K562 (cell line): ENCODE data around the gene PRUNE1. TPM values are rescaled to one million over a fixed set of nuclear protein-coding genes. Genes with fewer than 3 reads are reported as not detected.

Experiments used
- ATF1 ChIP-seq, 2 experiments: fragments of 450-650 bp in 1 of 2; IDR thresholded peaks; 2 replicates each; pipeline ENCODE4 v1.6.1; 2016; ENCODE audit warnings: missing compliant biosample characterization in 1 of 2, missing genetic modification characterization in 1 of 2
- CSDE1 ChIP-seq, 2 experiments: fragments of 450-650 bp; IDR thresholded peaks; 2 replicates each; pipeline ENCODE4 v1.6.1; 2016; ENCODE audit warnings: mild to moderate bottlenecking in 1 of 2
- CTBP1 ChIP-seq: fragments of 450-650 bp; IDR thresholded peaks from 2 replicates; pipeline ENCODE4 v1.6.1; 2016; ENCODE audit warnings: borderline replicate concordance
- DACH1 ChIP-seq: fragments of 450-650 bp; IDR thresholded peaks from 2 replicates; pipeline ENCODE4 v1.6.1; 2018; ENCODE audit not compliant: partially characterized antibody
- DDX20 ChIP-seq: fragments of 450-650 bp; IDR thresholded peaks from 2 replicates; pipeline ENCODE4 v1.6.1; 2016; ENCODE audit warnings: missing genetic modification characterization, low read depth, mild to moderate bottlenecking, missing compliant biosample characterization, moderate library complexity
- ELF2 ChIP-seq: fragments of 250-450 bp; sonication (Bioruptor Pico); IDR thresholded peaks from 2 replicates; pipeline ENCODE4 v1.5.0; 2021; ENCODE audit warnings: mild to moderate bottlenecking
- ERF ChIP-seq: fragments of 450-650 bp; formaldehyde crosslinking; IDR thresholded peaks from 2 replicates; pipeline ENCODE4 v1.4.0; 2020; ENCODE audit warnings: mild to moderate bottlenecking, mixed read lengths
- GABPA ChIP-seq: fragments of 200-800 bp; sonication (Bioruptor generic); conservative IDR thresholded peaks from 2 replicates; pipeline ENCODE4 v1.6.1; 2016; ENCODE audit warnings: low read depth, missing genetic modification characterization, missing compliant biosample characterization
- HOMEZ ChIP-seq: fragments of 250-450 bp; sonication (Bioruptor Pico); IDR thresholded peaks from 2 replicates; pipeline ENCODE4 v1.4.0; 2020; ENCODE audit warnings: mild to moderate bottlenecking, moderate library complexity
- KLF6 ChIP-seq: fragments of 250-450 bp; sonication (Bioruptor Pico); IDR thresholded peaks from 2 replicates; pipeline ENCODE4 v1.4.0; 2020; ENCODE audit warnings: mild to moderate bottlenecking, moderate library complexity, borderline replicate concordance
- MAFK ChIP-seq: IDR thresholded peaks from 2 replicates; pipeline ENCODE4 v1.6.1; 2011; ENCODE audit warnings: low read length, improper control_type of control experiment
- MBD2 ChIP-seq: sonication (generic); IDR thresholded peaks from 2 replicates; pipeline ENCODE4 v1.6.1; 2016; ENCODE audit warnings: low read depth, borderline replicate concordance
- MIER1 ChIP-seq: fragments of 450-650 bp; IDR thresholded peaks from 2 replicates; pipeline ENCODE4 v1.6.1; 2016; ENCODE audit warnings: antibody characterized with exemption, mild to moderate bottlenecking, low read depth
- MLX ChIP-seq, 2 experiments: fragments of 450-650 bp in 1 of 2; sonication (generic) in 1 of 2; formaldehyde crosslinking; conservative IDR thresholded peaks; 2 replicates each; pipeline versions ENCODE4 v1.4.0 to v1.8.1; 2020 to 2022; ENCODE audit warnings: mild to moderate bottlenecking in 1 of 2, missing genetic modification reagents in 1 of 2
- NBN ChIP-seq: fragments of 450-650 bp; IDR thresholded peaks from 2 replicates; pipeline ENCODE4 v1.6.1; 2016; ENCODE audit warnings: low read depth, mild to moderate bottlenecking
- NFXL1 ChIP-seq: fragments of 450-650 bp; formaldehyde crosslinking; IDR thresholded peaks from 2 replicates; pipeline ENCODE4 v1.4.0; 2021; ENCODE audit warnings: mild to moderate bottlenecking
- PHF8 ChIP-seq: fragments of 200-600 bp; sonication (generic); IDR thresholded peaks from 2 replicates; pipeline ENCODE4 v1.6.1; 2012; ENCODE audit warnings: mixed run types, mild to moderate bottlenecking, inconsistent platforms, low read length, moderate library complexity, borderline replicate concordance
- RUNX1 ChIP-seq: sonication (generic); IDR thresholded peaks from 2 replicates; pipeline ENCODE4 v1.6.1; 2016; ENCODE audit warnings: antibody characterized with exemption, low read depth
- SMARCC2 ChIP-seq: fragments of 450-650 bp; IDR thresholded peaks from 2 replicates; pipeline ENCODE4 v1.6.1; 2017; ENCODE audit warnings: antibody characterized with exemption, moderate library complexity, mild to moderate bottlenecking, low read depth
- SP2 ChIP-seq: IDR thresholded peaks from 2 replicates; pipeline ENCODE4 v1.6.1; 2011; ENCODE audit warnings: mild to moderate bottlenecking, low read depth, low read length, moderate library complexity; ENCODE audit not compliant: poor library complexity, severe bottlenecking; ENCODE audit errors: extremely low read depth
- TCFL5 ChIP-seq: fragments of 250-450 bp; sonication (Bioruptor Pico); conservative IDR thresholded peaks from 2 replicates; pipeline ENCODE4 v1.6.1; 2021; ENCODE audit warnings: mild to moderate bottlenecking, moderate library complexity, matching md5 sums
- TEAD4 ChIP-seq, 2 experiments: sonication (generic) in 1 of 2; formaldehyde crosslinking in 1 of 2; IDR thresholded peaks; 2 replicates each; pipeline versions ENCODE4 v1.6.1 to v1.8.0; 2012 to 2022; ENCODE audit warnings: borderline replicate concordance in 1 of 2, inconsistent platforms in 1 of 2, low read length in 1 of 2, mild to moderate bottlenecking in 1 of 2, missing genetic modification reagents in 1 of 2
- ZBTB7A ChIP-seq: IDR thresholded peaks from 2 replicates; pipeline ENCODE4 v1.6.1; 2011; ENCODE audit warnings: low read depth, mild to moderate bottlenecking, low read length, moderate library complexity, borderline replicate concordance; ENCODE audit not compliant: control insufficient read depth
- ZNF175 ChIP-seq: fragments of 200-800 bp; sonication (Bioruptor generic); IDR thresholded peaks from 2 replicates; pipeline ENCODE4 v1.6.1; 2016; ENCODE audit warnings: low read depth, mild to moderate bottlenecking, missing genetic modification characterization, missing compliant biosample characterization
- ZNF217 ChIP-seq: sonication (generic); formaldehyde crosslinking; IDR thresholded peaks from 2 replicates; pipeline ENCODE4 v1.8.0; 2022; ENCODE audit warnings: mild to moderate bottlenecking, missing genetic modification reagents
- ZNF324 ChIP-seq: fragments of 250-450 bp; sonication (Bioruptor Pico); IDR thresholded peaks from 2 replicates; pipeline ENCODE4 v1.4.0; 2020; ENCODE audit warnings: mild to moderate bottlenecking
- polyA plus RNA-seq, 8 experiments: library from polyadenylated mRNA; depleted of rRNA in 4 of 8; stranded (reverse) in 5 of 8; unstranded in 3 of 8; fragments of >200 nt; fragmentation: Nextera tagmentation in 2 of 8; fragmentation: Illumina TruSeq in 1 of 8; extraction: Ambion mirVana in 2 of 8; extraction: Trizol in 1 of 8; gene quantifications; 2 replicates each; pipeline versions ENCODE4 v1.2.1 to v1.2.3, GENCODE V29; 2011 to 2014; ENCODE audit warnings: inconsistent platforms in 1 of 8, missing spikeins in 1 of 8
- total RNA-seq, 7 experiments: library from RNA; depleted of rRNA in 6 of 7; stranded (reverse); fragments of >200 nt in 6 of 7; fragmentation: Illumina TruSeq in 2 of 7; extraction: Trizol in 2 of 7; gene quantifications; 2 replicates each; pipeline versions ENCODE4 v1.2.1 to v1.2.3, GENCODE V29; 2011 to 2021; ENCODE audit warnings: low replicate concordance in 1 of 7

PRUNE1 gene
- total and polyA plus RNA-seq, 9 of the 15 experiments (the other 6 are each of a cell fraction or from before 2014, with no cell fraction given), result 16.7 to 48.3 (median 26.2) TPM

DNA sequence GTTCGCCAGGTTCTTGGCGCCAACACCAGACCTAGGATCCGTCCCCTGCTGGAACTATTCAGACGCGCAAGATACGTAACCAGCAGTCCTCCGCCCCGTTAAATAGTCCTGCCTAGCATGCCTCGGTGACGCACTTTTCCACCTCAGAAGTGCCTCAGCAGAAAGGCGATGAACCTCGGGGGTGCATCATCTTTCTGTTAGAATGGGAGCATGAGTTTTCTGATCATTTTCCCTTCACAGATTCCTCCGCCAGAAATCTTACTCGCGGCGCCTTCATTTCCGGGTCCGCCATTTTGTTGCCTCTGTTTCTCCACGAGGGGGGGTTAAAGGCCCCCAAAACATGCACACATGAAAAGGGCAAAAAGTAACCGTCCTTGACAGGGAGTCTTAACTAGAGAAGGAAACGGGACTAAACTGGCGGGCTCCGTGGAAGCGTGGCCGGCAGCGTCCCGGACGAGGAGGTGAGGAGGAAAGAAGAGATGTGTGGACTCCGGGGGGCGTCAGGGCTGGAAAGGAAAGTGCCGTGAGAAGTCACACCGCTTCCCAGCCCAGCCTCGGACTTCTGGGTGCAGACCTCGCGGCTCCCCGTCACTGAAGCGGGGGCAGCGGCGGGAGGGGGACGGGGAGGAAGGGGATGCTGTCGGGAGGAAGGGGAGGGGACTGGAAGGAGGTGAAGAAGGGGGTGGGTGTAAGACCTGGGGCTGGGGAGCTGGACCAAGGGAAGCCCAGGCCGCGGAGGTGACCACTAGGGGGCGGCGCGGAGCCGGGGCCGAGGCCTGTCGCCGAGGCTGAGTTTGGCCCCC is 62.4 kb downstream of the PRUNE1 start, which contains the start of gene GABPB2 (continued):
- no peak for TF ChIP-seq SP2
- TF ChIP-seq SMARCC2, result peak; percentile 26; the same call in 1 of the 2 replicates
- no peak for TF ChIP-seq ERF (CRISPR knock-in tag)
- no peak for TF ChIP-seq HOMEZ (CRISPR knock-in tag)
- peak; percentile 69; the same call in 1 of the 2 replicates for TF ChIP-seq KLF6 (CRISPR knock-in tag)
- TF ChIP-seq GABPA (tag), result peak; percentile 86
- peak; percentile 94; the same call in 1 of the 2 replicates for TF ChIP-seq ZBTB7A
- peak; percentile 99 for TF ChIP-seq ELF2
- TF ChIP-seq MAFK, result no peak; the same call in 1 of the 2 replicates
- TF ChIP-seq NBN, result peak; percentile 99
- no peak for TF ChIP-seq MLX (CRISPR knock-in tag; conservative IDR thresholded peaks at IDR 0.05)
- TF ChIP-seq DDX20 (tag), result no peak
- TF ChIP-seq ZNF324 (CRISPR knock-in tag), result no peak
- TF ChIP-seq TEAD4 (IDR thresholded peaks at IDR 0.05; ENCODE audit: low read length), result peak; percentile 74
- no peak for TF ChIP-seq TEAD4 (CRISPR knock-in tag; IDR thresholded peaks at IDR 0.05; ENCODE audit: borderline replicate concordance)
- TF ChIP-seq MBD2, result peak; percentile 58
- TF ChIP-seq CTBP1, result peak; percentile 84
- TF ChIP-seq PHF8, result peak; percentile 71
- no peak; the same call in 1 of the 2 replicates for TF ChIP-seq ATF1 (CRISPR knock-in tag; IDR thresholded peaks at IDR 0.05)
- TF ChIP-seq ATF1 (tag; IDR thresholded peaks at IDR 0.05), result peak; percentile 98
- TF ChIP-seq MIER1, result 0 out of 2 replicates have a peak, but pooled peaks have one; percentile 19
- TF ChIP-seq CSDE1 (IDR thresholded peaks at IDR 0.05), result peak in 1 of 2 experiments; percentile 86; a peak in 3 of 4 replicates
- TF ChIP-seq ZNF175 (CRISPR knock-in tag), result no peak
- no peak for TF ChIP-seq ZNF217
- TF ChIP-seq TCFL5 (CRISPR knock-in tag), result no peak
- TF ChIP-seq NFXL1 (CRISPR knock-in tag), result 0 out of 2 replicates have a peak, but pooled peaks have one; percentile 1
- TF ChIP-seq DACH1, result no peak
- TF ChIP-seq RUNX1, result no peak
